ENCODE results near the gene SLC5A11. TPM values are rescaled to one million over a fixed set of nuclear protein-coding genes. Genes with fewer than 3 reads are reported as not detected.

SLC5A11 gene
- total RNA-seq, 3 donors from 2014 or later (not counting 1 experiment from before 2014, with no cell fraction given): 0.20 to 0.40 TPM; not detected in 1

DNA sequence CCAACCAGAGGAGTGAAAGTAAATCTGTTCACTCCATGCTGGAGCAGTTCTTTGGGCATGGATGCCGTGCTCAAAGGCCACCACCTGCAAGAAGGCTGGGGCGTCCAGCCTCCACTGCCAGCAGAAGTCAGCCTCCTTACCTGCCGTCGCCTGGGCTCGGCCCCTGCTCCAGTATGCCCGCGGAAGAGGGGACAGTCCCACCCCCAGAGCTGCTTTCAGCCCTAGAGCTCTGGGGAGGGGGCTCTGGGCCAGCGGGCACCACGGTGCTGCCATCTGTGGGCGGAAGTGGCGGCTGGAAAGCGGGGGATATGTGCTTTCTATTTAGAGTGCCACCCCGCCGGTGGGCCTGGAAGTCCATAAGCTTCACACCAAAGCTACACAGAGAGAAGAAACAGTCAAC, 93.5 kb downstream of the SLC5A11 start:
- 96% methylated on average over 14 of the region's 14 CpGs for WGBS (ENCODE audit: insufficient coverage)
- no peaks in the 10 kb centered on the region for H3K4me1 Mint-ChIP-seq
- H3K27ac Mint-ChIP-seq: no peak overlapping the region
- intact Hi-C loops (cut with micrococcal nuclease): no loop called here
- TF ChIP-seq, protein P1, sequence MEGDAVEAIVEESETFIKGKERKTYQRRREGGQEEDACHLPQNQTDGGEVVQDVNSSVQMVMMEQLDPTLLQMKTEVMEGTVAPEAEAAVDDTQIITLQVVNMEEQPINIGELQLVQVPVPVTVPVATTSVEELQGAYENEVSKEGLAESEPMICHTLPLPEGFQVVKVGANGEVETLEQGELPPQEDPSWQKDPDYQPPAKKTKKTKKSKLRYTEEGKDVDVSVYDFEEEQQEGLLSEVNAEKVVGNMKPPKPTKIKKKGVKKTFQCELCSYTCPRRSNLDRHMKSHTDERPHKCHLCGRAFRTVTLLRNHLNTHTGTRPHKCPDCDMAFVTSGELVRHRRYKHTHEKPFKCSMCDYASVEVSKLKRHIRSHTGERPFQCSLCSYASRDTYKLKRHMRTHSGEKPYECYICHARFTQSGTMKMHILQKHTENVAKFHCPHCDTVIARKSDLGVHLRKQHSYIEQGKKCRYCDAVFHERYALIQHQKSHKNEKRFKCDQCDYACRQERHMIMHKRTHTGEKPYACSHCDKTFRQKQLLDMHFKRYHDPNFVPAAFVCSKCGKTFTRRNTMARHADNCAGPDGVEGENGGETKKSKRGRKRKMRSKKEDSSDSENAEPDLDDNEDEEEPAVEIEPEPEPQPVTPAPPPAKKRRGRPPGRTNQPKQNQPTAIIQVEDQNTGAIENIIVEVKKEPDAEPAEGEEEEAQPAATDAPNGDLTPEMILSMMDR (IDR thresholded peaks at IDR 0.05): no peak
- Histone ChIP-seq H3K36me3 (ENCODE audit: control insufficient read depth, insufficient read depth, low read length) (peaks cover 60% of the 10 kb centered on the region), H3K4me1 (ENCODE audit: control insufficient read depth, insufficient read depth, low read length) (no peaks in the 10 kb centered on the region), H3K9me3 (ENCODE audit: control insufficient read depth, insufficient read depth, low read length) (no peaks in the 10 kb centered on the region), H3K27me3 (ENCODE audit: control insufficient read depth, insufficient read depth, low read length) (no peaks in the 10 kb centered on the region), H3K27ac (ENCODE audit: low read length) (no peak overlapping the region), H3K4me3 (ENCODE audit: low read length) (no peak overlapping the region)
- H3K9me3 Mint-ChIP-seq: no peaks in the 10 kb centered on the region
- H3K4me3 Mint-ChIP-seq: no peak overlapping the region
- ATAC-seq: no peak
- DNase-seq: no peak
- no peaks in the 10 kb centered on the region for H3K27me3 Mint-ChIP-seq (ENCODE audit: low read depth in 2 of 2)
- H3K36me3 Mint-ChIP-seq: peaks cover 9% of the 10 kb centered on the region

DNA sequence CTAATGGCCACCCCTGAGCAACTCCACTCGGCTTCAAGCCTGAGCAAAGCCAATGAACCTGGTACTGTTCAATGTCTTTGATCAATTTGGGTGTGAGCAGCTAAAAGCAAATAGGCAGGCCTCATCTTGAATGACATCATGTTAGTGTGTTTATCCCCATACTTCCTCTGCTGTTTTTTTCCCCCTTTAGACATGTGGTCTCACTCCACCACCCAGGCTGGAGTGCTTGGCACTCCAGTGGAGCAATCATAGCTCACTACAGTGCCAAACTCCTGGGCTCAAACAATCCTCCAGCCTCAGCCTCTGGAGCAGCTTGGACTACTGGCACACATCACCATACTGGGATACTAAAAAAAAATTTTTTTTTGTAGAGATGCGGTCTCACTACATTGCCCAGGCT, 94.0 kb downstream of the SLC5A11 start:
- Mint-ChIP-seq H3K4me3 (no peak overlapping the region), H3K4me1 (no peaks in the 10 kb centered on the region), H3K36me3 (peaks cover 9% of the 10 kb centered on the region), H3K27me3 (ENCODE audit: low read depth in 2 of 2) (no peaks in the 10 kb centered on the region), H3K27ac (no peak overlapping the region), H3K9me3 (no peaks in the 10 kb centered on the region)
- no peaks in the 10 kb centered on the region for H3K27me3 ChIP-seq (ENCODE audit: control insufficient read depth, insufficient read depth, low read length)
- H3K4me3 ChIP-seq (ENCODE audit: low read length): no peak overlapping the region
- peaks cover 55% of the 10 kb centered on the region for H3K36me3 ChIP-seq (ENCODE audit: control insufficient read depth, insufficient read depth, low read length)
- intact Hi-C loops (cut with micrococcal nuclease): no loop called here
- H3K9me3 ChIP-seq (ENCODE audit: control insufficient read depth, insufficient read depth, low read length): no peaks in the 10 kb centered on the region
- ATAC-seq: no peak
- H3K27ac ChIP-seq (ENCODE audit: low read length): no peak overlapping the region
- TF ChIP-seq, protein P1 (IDR thresholded peaks at IDR 0.05): no peak
- no peaks in the 10 kb centered on the region for H3K4me1 ChIP-seq (ENCODE audit: control insufficient read depth, insufficient read depth, low read length)
- DNase-seq: no peak
- 98% methylated on average over 2 of the region's 2 CpGs for WGBS (ENCODE audit: insufficient coverage)

DNA sequence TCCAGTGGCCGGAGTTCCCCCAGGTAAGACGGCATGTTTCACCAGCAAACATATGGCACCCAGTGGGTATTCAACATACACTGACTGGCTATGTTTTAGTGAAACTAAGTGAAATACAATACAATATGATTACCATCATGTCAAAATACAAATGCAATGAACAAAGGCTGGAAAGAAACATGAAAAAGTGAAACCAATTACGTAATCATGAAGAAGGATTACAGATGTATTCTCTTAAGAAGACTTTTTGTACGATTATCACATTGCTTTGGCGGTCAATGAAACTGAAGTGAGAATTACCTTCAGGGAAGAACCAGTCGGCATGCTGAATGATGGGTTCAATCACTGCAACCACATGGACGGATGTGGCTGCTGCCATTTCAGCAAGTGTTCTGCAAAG, 97.7 kb downstream of the SLC5A11 start:
- Histone ChIP-seq H3K27me3 (ENCODE audit: control insufficient read depth, insufficient read depth, low read length) (no peaks in the 10 kb centered on the region), H3K36me3 (ENCODE audit: control insufficient read depth, insufficient read depth, low read length) (peaks cover 63% of the 10 kb centered on the region), H3K4me1 (ENCODE audit: control insufficient read depth, insufficient read depth, low read length) (no peaks in the 10 kb centered on the region), H3K27ac (ENCODE audit: low read length) (no peak overlapping the region), H3K4me3 (ENCODE audit: low read length) (no peak overlapping the region), H3K9me3 (ENCODE audit: control insufficient read depth, insufficient read depth, low read length) (no peaks in the 10 kb centered on the region)
- peaks cover 9% of the 10 kb centered on the region for H3K36me3 Mint-ChIP-seq
- H3K27ac Mint-ChIP-seq: no peak overlapping the region
- DNase-seq (no peak), ATAC-seq (no peak)
- intact Hi-C loops (cut with micrococcal nuclease): no loop called here
- no peaks in the 10 kb centered on the region for H3K9me3 Mint-ChIP-seq
- H3K27me3 Mint-ChIP-seq (ENCODE audit: low read depth in 2 of 2): no peaks in the 10 kb centered on the region
- 89% methylated on average over 7 of the region's 7 CpGs for WGBS (ENCODE audit: insufficient coverage)
- H3K4me1 Mint-ChIP-seq: no peaks in the 10 kb centered on the region
- TF ChIP-seq, protein P1 (IDR thresholded peaks at IDR 0.05): no peak
- no peak overlapping the region for H3K4me3 Mint-ChIP-seq

DNA sequence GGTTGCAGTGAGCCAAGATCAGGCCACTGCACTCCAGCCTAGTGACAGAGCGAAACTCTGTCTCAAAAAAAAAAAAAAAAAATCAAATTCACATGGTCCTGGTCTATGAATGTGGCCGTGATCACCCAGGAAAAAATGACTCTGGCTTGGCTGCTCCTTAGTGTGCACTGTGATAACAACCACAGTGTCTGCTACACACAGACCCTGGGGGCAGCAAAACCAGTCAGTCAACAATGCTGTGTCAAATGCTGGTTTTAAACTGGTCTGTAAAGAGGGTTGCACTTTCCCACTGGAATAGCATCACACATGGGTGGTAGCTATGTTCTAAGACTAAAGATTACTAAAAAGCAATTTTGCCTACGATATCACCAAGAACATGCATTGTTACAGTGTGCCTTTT, 98.4 kb downstream of the SLC5A11 start:
- 100% methylated on average over 2 of the region's 3 CpGs for WGBS (ENCODE audit: insufficient coverage)
- H3K27ac ChIP-seq (ENCODE audit: low read length): no peak overlapping the region
- no peaks in the 10 kb centered on the region for H3K9me3 ChIP-seq (ENCODE audit: control insufficient read depth, insufficient read depth, low read length)
- ATAC-seq (no peak), DNase-seq (no peak)
- Mint-ChIP-seq H3K4me3 (no peak overlapping the region), H3K27ac (no peak overlapping the region), H3K36me3 (peaks cover 9% of the 10 kb centered on the region), H3K27me3 (ENCODE audit: low read depth in 2 of 2) (no peaks in the 10 kb centered on the region), H3K4me1 (no peaks in the 10 kb centered on the region), H3K9me3 (no peaks in the 10 kb centered on the region)
- H3K27me3 ChIP-seq (ENCODE audit: control insufficient read depth, insufficient read depth, low read length): no peaks in the 10 kb centered on the region
- TF ChIP-seq, protein P1 (IDR thresholded peaks at IDR 0.05): no peak
- H3K4me3 ChIP-seq (ENCODE audit: low read length): no peak overlapping the region
- H3K36me3 ChIP-seq (ENCODE audit: control insufficient read depth, insufficient read depth, low read length): peaks cover 64% of the 10 kb centered on the region
- intact Hi-C loops (cut with micrococcal nuclease): no loop called here
- no peaks in the 10 kb centered on the region for H3K4me1 ChIP-seq (ENCODE audit: control insufficient read depth, insufficient read depth, low read length)

Data from natural killer cell (primary cell).